Skin epidermis (tissue), 12 donors: Measurements from ENCODE around the gene FAM171A1.
"Not testable (repeated sequence)": the region's sequence is repeated elsewhere in the genome, so short reads cannot be mapped to it uniquely, and the experiment has no call there.

Experiments used
- H3K27ac ChIP-seq, 21 experiments: fragments of 200-600 bp; sonication (generic) in 11 of 21; one replicate each; pipeline ENCODE4 v1.5.0; 2020; ENCODE audit warnings: mild to moderate bottlenecking in 3 of 21, inconsistent platforms in 2 of 21, moderate library complexity in 2 of 21
- H3K4me3 ChIP-seq, 7 experiments: fragments of 200-600 bp; sonication (generic) in 2 of 7; one replicate each; pipeline ENCODE4 v1.5.0; 2020; ENCODE audit warnings: inconsistent platforms in 2 of 7, mild to moderate bottlenecking in 2 of 7, moderate library complexity in 1 of 7

Gene FAM171A1

DNA sequence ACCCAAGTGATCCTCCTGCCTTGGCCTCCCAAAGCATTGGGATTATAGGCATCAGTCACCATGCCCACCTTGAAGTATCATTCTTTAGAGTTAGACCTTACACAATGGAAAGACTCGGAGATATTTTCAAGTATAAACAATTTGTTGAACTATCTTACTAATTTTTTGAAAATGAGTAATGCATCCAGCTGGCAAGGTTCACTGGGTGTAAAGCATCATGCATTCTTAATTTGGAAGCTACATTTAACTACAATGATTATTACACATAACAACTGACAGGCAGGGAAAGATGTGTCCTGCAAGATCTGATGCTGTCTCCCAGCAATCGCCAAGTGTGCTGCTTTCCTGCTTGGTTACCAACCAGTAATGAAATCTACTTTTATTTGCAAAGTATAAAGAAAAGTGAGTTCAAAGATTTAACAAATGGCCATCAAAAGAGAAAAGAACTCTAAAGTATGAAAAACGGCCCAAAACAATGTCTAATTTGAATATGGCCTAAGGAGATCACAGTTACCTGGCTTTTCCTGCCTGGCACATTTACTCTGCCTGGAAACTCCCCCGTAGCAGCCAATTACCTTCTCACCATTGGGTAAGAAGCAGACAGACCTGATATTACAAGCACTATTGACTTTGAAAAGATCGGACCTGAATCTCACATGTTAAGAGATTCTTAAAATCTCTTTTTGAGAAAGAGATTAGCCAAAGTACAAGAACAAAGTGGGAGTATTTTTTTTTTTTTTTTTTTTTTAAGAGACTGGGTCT lies 143.3 kb downstream of the FAM171A1 start:
- H3K4me3 ChIP-seq: no peak overlapping the region
- H3K27ac ChIP-seq: no peak overlapping the region

DNA sequence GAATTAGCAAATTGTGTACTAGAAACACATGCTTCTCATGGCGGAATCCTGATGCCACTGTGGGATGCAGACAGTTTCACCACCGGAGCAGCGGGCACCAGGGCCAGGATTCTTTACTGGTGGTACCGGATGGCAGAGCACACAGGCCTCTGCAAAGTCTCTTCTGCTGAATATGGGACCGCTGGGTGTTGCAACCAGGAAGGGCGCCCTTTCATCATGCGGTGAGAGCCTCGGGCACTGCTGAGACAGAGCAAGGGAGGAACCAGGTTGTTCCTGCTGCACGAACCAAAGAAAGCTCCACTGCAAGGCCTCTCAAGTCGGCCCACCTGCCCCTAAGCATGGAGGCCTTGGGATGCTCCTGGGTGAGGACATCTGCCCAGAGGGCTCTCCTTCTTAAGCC lies 145.6 kb downstream of the FAM171A1 start:
- Histone ChIP-seq H3K27ac (no peak overlapping the region), H3K4me3 (no peak overlapping the region)

DNA sequence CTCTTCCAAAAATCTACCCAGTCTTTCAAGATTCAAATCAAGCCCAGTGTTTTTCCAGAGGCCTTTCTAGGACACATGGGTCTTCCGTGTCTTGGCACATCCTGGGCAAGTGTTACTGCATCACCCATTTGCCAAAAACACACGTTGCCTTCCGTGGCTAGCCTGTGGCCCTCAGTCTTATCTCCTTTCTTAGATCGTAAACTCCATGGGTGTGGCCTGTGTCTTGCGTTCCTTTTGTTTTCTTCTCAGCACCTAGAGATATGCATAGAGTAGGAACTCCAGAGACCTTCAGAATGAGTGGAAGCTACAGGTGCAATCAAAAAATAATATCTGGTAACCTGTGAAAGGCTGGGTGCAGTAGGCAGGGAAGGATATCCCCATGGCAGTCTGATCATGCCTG lies 146.1 kb downstream of the FAM171A1 start:
- Histone ChIP-seq H3K4me3 (no peak overlapping the region), H3K27ac (no peak overlapping the region)

DNA sequence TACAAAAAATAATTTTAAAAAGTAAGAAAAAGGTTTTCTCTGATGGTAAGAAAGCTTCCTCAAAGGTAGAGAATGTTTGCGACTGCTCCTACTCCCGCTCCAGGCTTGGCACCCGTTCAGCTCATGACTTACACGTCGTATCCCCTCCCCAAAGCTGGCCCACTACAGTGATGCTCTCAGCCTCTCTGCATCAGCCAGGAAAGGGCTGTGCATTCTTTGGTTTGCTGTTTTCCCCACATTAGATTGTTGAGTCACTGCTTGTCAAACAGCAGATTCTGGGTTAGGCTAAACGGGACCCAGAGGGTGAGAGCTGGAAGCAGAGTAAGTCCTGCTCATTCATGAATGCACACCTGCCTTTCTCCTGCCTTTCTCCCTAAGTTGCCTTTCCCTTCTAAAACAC lies 147.9 kb downstream of the FAM171A1 start:
- Histone ChIP-seq H3K4me3 (no peak overlapping the region), H3K27ac (no peak overlapping the region)

DNA sequence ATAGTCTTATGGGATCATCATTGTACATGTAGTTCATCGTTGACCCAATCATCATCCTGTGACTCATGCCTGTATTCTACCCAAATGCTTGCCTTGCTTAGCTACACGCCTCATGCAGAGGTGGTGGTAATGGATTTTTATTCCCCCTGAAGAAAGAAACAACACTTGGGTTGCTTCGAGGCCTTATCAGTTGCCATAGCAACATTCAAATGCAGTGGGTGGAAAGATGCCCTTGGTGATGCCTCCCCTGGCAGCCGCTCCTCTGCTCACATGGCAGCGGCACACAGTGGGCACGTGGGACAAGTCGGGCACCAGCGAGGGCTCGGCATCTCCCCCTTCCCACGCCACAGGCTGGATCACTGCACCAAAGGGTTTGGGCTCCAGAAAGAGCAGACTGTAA lies 148.6 kb downstream of the FAM171A1 start:
- Histone ChIP-seq H3K4me3 (no peak overlapping the region), H3K27ac (no peak overlapping the region)

DNA sequence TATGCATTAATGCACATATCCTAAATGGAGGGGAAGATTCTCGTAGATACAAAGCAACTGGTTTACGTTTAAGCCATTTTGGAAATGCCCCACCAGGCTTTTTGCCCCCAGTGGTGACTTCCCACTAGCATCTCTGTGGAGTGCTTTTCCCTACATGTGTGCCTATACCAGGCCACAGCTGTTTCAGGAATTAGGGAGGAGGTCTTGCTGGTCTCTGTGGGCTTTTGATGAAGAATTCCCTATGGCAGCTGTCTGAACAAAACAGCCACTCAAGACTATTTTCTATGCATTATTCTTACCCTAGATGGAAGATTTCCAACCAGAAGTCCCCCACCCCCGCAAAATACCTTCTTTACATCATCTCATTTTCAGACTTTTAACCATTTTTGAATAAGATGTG lies 150.6 kb downstream of the FAM171A1 start:
- Histone ChIP-seq H3K27ac (no peak overlapping the region), H3K4me3 (no peak overlapping the region)

DNA sequence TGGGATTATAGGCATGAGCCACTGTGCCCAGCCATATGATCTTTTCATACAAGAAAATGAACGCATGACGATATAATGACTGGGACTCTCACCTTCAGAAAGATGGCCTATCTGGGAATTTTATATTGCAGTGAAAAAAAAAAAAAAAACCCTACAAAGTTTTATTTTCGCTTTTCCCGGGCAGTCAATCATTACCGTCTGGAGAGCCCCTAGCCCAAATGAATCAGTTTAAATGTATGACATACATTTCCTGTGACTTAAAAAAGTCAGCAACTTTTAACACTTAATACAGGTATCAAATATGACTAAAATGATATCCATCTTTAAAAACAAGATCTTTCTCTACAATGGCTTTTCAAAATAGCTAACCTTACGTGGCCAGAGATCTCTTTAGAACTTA lies 154.4 kb downstream of the FAM171A1 start:
- Histone ChIP-seq H3K4me3 (no peak overlapping the region), H3K27ac (no peak overlapping the region)

DNA sequence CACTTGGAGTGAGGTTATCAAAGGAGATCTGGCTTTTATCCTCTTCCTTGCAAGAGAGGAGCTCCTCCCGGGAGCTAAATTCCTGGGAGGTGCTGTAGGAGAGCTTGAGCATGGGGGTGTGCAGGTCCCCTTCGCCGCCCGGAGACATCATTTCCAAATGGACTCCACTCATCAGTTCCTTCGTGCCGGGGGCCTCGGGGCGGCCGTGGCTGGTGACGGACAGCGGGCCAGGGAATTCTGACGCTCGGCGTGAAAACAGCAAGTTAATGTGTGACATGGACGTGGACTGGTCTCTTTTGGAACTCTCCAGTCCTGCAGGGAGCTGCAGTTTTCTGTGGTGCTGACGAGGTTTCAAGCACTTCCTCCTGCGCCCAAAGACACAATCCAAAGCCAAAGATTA lies 156.9 kb downstream of the FAM171A1 start:
- Histone ChIP-seq H3K4me3 (no peak overlapping the region), H3K27ac (no peak overlapping the region)

DNA sequence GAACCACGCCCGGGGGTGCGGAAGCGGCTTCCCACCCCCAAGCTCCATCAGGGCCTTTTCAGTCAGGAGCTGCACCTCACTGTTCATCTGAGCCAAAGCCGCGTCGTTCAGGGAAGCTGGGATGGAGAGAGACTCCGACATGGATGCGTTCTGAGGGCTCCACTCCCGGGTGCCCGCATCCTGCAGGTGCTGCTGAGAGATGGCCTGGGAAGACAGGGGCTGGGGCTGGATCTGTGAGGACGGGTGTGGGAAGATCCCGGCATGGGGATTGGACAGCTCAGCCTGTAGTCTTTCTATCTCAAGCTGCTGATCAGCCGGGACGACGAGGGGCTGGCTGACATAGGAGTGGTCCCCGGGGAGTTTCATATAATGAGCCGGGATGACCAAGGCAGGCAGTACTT lies 157.6 kb downstream of the FAM171A1 start:
- no peak overlapping the region for H3K4me3 ChIP-seq

DNA sequence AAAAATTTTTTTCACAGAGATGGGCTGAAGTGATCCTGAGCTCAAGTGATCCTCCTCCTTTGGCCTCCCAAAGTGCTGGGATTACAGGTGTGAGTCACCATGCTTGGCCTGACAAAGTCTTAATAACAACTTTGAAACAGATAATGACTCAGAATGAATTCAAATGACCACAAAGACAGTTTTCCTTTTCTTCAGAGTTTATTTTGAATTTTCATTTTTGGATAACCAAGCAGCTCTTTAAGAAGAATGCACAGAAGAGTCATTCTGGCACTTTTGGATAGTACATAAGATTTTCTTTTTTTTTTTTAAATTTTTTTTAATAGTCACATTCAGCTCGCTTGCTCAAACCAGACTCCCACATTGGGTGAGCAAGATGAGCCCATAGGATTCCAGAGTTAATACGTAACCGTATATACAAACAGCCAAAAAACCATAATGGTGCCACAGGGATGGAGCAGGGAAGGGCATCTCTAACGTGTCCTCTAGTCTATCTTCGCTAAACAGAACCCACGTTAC lies 159.6 kb downstream of the FAM171A1 start:
- H3K4me3 ChIP-seq: no peak overlapping the region
- no peak overlapping the region for H3K27ac ChIP-seq

More for the DNA sequence above, 157.6 kb downstream of the FAM171A1 start:
- H3K27ac ChIP-seq: no peak overlapping the region

DNA sequence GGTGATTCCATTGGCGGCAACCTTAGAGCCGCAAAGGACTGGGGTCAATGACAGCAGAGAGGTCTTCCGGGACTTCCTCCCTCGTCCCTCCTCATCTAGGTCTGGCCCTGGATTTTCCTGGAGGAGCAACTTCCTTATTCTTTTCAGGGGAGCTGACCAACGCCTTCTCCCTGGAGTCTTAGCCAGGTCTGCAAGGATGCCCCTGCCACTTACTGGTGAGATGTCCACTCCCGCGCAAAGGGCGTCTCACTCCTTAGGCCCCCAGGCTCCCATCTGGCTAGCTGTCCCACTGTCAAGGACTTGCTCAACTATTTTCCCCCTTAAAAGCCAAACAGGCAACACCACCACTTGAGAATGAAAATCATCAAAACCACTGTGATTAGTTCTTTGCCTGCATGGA lies 160.6 kb downstream of the FAM171A1 start:
- Histone ChIP-seq H3K4me3 (no peak overlapping the region), H3K27ac (no peak overlapping the region)

DNA sequence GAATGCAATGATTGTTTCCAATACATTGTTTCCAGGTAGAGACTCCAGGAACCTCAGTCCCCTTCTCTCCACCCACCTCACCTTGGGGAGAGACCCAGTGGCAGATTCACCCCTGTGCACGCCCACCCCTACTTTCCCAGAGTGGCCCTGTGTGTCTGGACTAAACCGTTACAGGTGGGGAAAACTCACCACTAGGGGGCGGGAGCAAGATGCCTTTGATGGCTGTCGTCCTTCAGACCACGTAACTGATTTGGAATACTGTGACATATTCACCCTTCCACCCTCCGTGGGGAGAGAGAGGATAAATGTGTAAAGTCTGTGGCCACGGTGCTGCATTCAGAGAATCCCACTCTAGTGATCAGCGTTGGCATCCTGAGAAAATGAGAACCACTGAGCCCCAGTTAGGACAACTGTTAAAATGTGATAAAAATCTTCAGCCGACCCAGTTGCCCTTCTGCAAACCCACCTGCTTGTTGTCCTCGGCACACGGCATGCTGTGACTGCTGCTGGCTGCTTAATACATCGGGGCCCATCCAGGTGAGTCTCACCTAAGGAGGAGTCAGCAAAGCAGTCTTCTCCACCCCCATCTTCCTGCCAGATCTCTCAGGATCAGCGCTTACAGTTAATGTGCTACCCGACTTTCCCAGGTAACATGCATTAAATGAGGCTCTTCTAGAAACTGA lies 161.1 kb downstream of the FAM171A1 start:
- Histone ChIP-seq H3K4me3 (no peak overlapping the region), H3K27ac (peak overlapping the region in 1 of 21 experiments; percentile 90)

DNA sequence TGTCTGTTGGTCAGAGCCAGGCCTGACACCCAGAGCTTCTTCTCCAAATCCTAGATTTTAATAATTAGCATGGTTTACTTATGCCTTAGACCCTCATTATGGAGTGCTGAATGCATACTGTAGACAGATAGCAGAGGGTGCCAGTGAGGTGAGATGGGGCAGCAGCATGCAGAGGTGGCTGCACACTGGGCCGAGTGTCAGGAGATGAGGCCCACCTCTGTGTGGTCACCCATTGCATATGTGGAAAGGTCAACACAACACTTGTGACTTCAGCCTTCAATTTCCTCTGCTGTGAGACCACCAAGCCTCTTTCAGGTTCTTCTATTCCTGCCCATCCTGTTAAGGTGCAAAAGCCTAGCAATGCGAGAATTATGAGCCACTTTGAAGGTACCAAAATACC lies 162.9 kb downstream of the FAM171A1 start:
- H3K4me3 ChIP-seq: no peak overlapping the region
- H3K27ac ChIP-seq: peak overlapping the region in 13 of 21 experiments; percentile 10 to 90 (median 36)

DNA sequence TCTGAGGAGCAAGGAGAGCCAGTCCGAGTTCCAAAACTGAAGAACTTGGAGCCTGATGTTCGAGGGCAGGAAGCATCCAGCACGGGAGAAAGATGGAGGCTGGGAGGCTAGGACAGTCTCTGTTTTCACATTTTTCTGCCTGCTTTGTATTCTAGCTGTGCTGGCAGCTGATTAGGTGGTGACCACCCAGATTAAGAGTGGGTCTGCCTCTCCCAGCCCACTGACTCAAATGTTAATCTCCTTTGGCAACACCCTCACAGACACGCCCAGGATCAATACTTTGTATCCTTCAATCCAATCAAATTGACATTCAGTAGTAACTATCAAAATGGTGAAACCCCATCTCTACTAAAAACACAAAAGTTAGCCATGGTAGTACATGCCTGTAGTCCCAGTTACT lies 163.7 kb downstream of the FAM171A1 start:
- H3K27ac ChIP-seq: peak overlapping the region in 6 of 21 experiments; percentile 2 to 90 (median 80)

DNA sequence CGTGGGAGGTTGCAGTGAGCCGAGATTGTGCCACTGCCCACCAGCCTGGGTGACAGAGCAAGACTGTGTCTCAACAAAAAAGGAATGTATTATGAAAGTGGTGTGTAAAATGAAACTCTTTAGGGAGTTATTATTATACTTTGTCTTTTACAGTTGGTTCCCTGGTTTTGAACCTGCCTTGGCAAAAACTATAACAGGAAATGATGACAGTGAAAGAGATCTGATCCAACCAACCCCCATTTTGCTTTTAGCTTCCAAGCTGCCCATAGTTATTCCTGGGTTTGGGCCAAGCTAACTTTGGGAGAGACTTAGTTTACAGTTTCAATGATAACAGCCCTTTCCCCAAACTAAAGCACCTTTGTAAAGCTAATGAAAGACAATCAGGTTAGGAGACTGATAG lies 168.4 kb downstream of the FAM171A1 start:
- H3K27ac ChIP-seq: no peak overlapping the region
- no peak overlapping the region for H3K4me3 ChIP-seq

More for the DNA sequence above, 163.7 kb downstream of the FAM171A1 start:
- not testable (repeated sequence) for H3K4me3 ChIP-seq

DNA sequence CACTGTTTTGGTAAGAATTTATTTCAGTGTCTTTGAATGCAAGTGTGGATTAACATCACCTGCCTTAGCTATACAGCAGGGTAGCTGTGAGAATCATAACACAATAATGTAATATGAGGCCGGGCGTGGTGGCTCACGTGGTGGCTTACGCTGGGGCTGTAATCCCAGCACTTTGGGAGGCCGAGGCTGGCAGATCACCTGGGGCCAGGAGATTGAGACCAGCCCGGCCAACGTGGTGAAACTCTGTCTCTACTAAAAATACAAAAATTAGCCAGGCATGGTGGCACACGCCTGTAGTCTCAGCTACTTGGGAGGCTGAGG lies 168.8 kb downstream of the FAM171A1 start:
- H3K27ac ChIP-seq, H3K4me3 ChIP-seq: not testable (repeated sequence)

DNA sequence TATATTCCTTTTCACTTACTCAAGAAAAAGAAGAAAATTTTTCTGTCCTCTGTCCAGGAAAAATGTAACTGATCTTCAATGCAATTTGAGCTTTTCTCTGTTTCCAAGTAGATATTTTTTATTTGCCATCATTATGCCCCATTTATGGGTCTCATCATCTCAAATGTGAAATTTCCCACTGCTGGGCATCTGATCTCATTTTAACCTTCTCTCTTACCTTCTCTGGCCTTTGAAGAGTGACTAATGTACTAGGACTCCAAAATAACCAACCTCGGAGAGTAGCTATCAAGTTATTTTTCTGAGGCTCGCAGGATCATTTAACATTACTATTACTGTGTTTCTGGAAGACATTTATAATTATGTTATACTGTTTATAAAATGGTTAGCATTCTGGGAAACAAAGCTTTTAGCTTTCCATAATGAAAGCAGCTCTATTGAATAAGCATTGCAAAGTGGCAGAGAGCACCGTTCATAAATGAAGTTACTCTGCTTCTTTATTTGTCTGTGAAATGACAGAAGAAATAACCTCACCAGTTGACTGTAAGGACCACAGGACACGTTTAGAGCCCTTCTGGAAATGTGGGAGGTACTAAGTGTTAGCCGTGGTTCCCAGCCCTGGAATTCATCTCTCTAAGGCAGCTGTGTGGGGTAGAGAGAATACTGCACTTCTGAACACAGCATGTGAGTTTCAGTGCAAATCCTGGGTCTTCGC lies 169.3 kb downstream of the FAM171A1 start:
- Histone ChIP-seq H3K27ac (no peak overlapping the region), H3K4me3 (no peak overlapping the region)

DNA sequence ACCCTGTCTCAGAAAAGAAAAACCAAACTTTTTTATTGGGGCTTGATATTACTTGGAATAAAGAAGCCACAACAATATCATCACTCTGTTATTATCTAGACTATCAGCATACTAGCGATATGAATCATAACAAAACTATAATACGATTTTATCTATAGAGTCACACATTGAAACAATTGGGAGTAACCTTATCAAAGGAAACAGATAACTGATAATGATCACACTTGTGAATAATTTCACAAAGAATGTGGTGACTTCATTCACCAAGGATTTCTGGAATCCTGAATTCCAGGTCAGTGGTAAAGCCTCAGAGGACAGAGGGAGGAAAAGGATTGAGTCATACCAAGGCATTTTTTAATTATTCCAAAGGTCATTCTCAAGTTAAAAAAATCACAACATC lies 170.5 kb downstream of the FAM171A1 start:
- H3K27ac ChIP-seq: no peak overlapping the region

DNA sequence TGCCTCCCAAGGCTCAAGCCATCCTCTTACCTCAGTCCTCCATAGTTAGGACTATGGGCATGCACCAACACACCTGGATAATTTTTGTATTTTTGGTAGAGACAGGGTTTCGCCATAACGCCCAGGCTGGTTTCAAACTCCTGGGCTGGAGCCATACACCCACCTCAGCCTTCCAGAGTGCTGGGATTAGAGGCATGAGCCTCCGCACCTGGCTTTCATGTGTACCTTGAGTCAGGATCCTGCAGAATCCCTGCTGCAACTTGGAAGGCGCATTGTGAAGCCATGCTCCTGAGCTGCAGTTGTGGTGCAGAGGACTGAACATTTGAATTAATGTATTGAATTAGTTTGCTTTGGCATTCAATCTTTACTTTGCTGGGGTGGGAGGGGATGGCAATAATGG lies 173.2 kb downstream of the FAM171A1 start:
- Histone ChIP-seq H3K27ac (peak overlapping the region in 4 of 21 experiments; percentile 4 to 70 (median 22)), H3K4me3 (no peak overlapping the region)

More for the DNA sequence above, 170.5 kb downstream of the FAM171A1 start:
- H3K4me3 ChIP-seq: no peak overlapping the region

DNA sequence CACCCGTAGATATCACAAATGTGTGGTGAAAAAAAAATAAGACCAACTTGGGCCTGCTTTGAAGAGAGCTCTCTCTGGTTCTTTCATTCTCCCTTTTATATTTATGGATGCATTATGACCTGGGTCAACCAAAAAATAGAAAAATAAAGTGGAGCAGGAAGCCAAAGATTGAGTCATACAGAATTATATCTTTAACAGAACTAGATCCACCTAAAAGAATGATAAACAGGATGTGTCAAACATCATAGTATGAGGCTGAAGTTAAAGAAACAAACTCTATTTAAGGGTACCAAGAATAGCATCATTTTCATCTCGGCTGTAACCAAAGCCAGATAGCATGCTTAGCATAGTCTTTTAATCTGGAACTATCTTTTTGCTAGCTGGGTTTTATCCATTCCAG lies 173.8 kb downstream of the FAM171A1 start:
- H3K27ac ChIP-seq: peak overlapping the region in 5 of 21 experiments; percentile 4 to 70 (median 28)

More for the DNA sequence above, 173.8 kb downstream of the FAM171A1 start:
- no peak overlapping the region for H3K4me3 ChIP-seq
